GM21529 (cell line): Measurements from ENCODE around the gene ABCA2.
"Not testable (repeated sequence)": the region's sequence is repeated elsewhere in the genome, so short reads cannot be mapped to it uniquely, and the experiment has no call there.

Source experiments
- ATAC-seq: cut with Tn5 transposase; IDR thresholded peaks from one replicate; pipeline ENCODE4 v1.9.1; 2021; ENCODE audit not compliant: unreplicated experiment

ABCA2 gene

GRCh38 chr9:137064027-137064879 is 36.2 kb upstream of the ABCA2 start:
- ATAC-seq = no peak

- no peak for ATAC-seq
Measured at GRCh38 chr9:137063311-137064026, 35.4 kb upstream of the ABCA2 start.

- not testable (repeated sequence) for ATAC-seq
Measured at GRCh38 chr9:137062798-137063197, 34.8 kb upstream of the ABCA2 start.

- ATAC-seq = no peak
Measured at GRCh38 chr9:137062384-137062783, 34.3 kb upstream of the ABCA2 start.

- ATAC-seq = no peak
Measured at GRCh38 chr9:137058521-137059234, 30.6 kb upstream of the ABCA2 start.

- ATAC-seq = no peak
Measured at GRCh38 chr9:137057545-137057944, 29.5 kb upstream of the ABCA2 start.

GRCh38 chr9:137056739-137057415 is 28.8 kb upstream of the ABCA2 start:
- ATAC-seq = no peak

- no peak for ATAC-seq
Measured at GRCh38 chr9:137055385-137056364, 27.6 kb upstream of the ABCA2 start.

GRCh38 chr9:137054932-137055384 is 26.9 kb upstream of the ABCA2 start:
- ATAC-seq = no peak

- no peak for ATAC-seq
Measured at GRCh38 chr9:137053944-137054931, 26.2 kb upstream of the ABCA2 start, which contains the start of gene ENTPD2. Gene ENTPD2 (minus strand): TSS chr9:137054061. CDS start chr9:137053997, 64 bp downstream.

GRCh38 chr9:137052998-137053943 is 25.2 kb upstream of the ABCA2 start:
- no peak for ATAC-seq

- no peak for ATAC-seq
Measured at GRCh38 chr9:137052293-137052692, 24.3 kb upstream of the ABCA2 start.

GRCh38 chr9:137051145-137051724 is 23.2 kb upstream of the ABCA2 start:
- ATAC-seq = no peak

- ATAC-seq = no peak
Measured at GRCh38 chr9:137050570-137050969, 22.5 kb upstream of the ABCA2 start.

- no peak for ATAC-seq
Measured at GRCh38 chr9:137049544-137050449, 21.8 kb upstream of the ABCA2 start.
